GM18870 (cell line): ENCODE measurements around the gene SPSB4.
"Not testable (repeated sequence)": the region's sequence is repeated elsewhere in the genome, so short reads cannot be mapped to it uniquely, and the experiment has no call there.

Experiments used
- ATAC-seq: cut with Tn5 transposase; IDR thresholded peaks from one replicate; pipeline ENCODE4 v1.9.1; 2021; ENCODE audit warnings: moderate library complexity; ENCODE audit not compliant: unreplicated experiment

SPSB4 gene

DNA sequence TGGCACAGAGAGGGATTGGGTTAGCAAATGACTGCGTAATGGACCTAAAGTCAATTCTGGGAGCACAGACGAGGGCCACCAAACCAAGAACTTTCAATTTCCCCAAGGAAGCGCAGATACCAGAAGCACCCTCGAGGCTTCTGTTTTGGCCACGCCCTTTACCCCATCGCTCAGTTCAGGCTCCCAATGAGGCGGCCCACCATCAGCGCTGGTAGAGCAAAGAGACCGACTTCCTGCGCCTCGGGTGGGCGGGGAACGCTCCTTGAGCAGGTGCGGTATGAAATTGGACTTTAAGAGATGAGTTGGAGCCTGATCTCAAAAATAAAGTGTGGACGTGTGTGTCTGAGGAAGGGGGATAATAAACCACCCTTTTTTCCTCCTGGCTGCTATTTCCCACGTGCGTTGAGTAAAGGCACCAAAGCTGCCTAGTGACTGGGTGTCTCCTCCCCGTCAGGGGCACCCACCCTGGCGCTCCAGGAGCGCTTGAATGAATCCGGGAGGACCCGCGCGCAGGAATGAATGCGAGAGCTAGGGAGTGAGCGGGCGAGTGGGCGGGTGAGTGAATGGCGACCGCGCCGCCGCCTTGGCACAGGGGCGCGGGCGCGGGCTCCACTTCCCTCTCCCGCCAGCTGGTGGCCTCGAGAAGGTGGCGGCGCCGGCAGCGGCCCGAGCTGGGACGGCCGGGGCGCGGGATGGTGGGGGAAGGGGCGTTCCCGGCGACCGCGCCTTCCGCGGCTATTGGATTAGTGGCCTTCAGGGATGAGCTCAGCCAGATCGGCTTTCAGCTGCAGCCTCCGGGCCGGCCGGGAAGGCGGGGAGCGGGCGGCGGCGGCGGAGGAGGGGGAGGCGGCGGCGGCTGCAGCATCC, at the start of gene SPSB4:
Gene SPSB4 (plus strand): TSS at position 772 of the 867 bp plus-strand sequence. CDS start 14,758 bp downstream, outside the sequence.
- no peak for ATAC-seq

DNA sequence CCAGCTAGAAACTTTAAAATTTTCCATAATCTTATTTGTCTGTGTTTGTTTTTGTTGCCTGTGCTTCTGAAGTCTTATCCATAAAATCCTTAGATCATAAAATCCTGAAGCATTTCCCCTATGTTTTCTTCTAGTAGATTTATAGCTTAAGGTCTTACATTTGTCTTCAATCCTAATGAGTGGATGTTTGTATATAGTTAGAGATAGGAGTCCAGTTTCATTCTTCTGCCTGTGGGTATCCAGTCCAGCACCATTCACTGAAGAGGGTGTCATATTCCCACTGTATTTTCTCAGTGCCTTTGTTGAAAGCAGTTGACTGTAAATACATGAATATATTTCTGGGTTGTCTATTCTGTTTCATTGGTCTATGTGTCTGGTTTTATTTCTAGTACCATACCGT, 44.8 kb upstream of the SPSB4 start:
- no peak for ATAC-seq

DNA sequence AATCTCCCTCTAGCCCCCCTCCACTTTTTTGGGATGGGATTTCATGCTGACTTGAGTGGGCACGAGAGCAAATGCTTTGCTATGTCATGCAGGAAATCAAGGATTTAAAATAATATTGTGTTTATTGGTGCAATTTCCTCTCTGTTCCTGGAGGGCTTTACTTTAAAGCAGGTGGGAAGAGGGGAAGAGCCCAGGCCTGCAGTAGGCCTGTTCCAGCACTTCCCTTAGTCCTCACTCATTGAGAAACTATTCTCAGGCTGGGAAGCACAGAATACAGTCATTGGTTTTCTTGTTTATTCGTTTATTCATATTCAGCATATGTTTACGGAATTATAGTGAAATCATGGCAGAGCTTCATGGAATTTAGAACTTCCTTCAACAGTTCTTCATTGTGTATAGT, 41.7 kb upstream of the SPSB4 start:
- no peak for ATAC-seq

DNA sequence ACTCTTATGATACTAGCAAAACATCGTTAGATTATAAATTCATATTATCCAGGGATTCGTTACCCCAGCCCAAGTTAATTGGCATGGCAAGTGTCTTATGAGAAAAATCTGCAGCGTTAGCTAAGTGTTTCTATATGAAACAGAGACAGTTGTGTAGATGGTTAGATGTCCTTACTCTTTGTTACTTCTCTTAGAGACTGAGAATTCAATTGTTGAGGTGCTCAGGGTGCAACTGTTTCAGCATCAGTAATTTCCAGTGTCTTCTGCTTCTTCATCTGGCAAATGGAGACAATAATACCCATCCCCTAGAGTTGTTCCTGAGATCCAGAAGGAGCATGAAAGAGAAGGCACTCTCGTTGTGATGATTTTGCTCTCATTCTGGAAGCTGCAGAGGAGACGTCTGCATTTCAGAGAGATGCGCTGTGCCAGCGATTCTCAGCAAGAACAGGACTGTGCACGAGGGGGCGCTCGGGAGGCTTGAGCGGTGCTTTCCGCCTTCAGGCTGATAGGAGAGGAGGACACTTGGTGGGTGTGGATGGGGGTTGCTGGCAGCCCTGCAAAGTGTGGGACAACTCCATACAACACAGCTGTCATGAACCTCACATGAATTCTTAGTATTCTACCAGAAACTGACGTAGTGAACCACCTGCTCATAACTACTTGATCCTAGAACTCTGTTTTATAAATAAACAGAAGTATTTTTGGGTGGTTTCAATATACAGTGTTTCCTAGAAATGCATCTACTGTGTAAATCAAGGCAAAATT, 39.7 kb upstream of the SPSB4 start:
- peak; percentile 67 for ATAC-seq

DNA sequence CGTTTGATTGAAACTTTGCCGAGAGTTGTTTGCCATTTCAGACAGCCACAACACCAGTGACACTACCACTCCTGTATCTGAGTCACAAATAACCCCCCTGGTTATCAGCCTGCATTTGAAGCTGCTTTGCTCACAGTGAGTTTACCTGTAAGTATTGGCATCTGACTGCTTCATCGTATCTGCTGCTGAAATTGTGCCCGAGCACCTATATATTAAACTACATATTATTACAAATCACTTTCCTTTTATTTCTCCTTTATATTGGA, 39.2 kb upstream of the SPSB4 start:
- peak; percentile 20 for ATAC-seq

DNA sequence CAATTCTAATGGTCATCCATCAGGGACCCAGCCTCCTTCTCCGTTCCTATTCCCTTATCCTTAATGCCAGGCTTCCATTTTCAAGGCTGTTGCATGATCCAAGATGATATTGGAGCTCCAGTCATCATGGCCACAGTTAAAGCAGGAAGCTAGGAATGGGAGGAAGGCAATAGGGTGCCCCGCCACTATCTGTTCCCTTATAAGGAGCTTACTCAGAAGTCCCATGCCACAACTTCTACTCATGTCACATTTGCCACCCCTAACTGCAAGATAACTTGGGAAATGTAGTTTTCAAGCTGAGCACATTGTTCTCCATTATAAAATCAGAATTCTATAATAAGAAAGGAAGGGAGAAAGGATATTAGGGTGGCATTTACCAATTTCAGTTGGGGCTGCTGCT, 38.6 kb upstream of the SPSB4 start:
- ATAC-seq = no peak

DNA sequence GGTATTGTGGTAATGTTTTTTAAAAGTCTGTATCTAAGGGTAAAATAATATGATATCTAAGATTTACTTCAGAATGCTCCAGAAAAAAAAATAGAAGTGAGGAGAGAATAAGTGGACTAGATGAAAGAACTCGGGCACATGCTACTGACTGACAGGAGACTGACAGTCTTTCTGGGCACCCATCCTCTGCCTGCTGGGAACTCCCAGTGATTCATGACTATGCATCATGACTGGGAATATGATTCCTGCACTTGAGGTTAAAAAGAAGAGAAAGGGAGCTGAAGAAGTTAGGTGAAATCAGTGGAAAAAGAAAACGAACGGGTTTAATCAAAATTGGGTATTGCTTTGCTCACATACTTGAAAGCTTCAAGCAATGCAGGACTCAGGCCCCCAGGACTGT, 35.7 kb upstream of the SPSB4 start:
- ATAC-seq = no peak

DNA sequence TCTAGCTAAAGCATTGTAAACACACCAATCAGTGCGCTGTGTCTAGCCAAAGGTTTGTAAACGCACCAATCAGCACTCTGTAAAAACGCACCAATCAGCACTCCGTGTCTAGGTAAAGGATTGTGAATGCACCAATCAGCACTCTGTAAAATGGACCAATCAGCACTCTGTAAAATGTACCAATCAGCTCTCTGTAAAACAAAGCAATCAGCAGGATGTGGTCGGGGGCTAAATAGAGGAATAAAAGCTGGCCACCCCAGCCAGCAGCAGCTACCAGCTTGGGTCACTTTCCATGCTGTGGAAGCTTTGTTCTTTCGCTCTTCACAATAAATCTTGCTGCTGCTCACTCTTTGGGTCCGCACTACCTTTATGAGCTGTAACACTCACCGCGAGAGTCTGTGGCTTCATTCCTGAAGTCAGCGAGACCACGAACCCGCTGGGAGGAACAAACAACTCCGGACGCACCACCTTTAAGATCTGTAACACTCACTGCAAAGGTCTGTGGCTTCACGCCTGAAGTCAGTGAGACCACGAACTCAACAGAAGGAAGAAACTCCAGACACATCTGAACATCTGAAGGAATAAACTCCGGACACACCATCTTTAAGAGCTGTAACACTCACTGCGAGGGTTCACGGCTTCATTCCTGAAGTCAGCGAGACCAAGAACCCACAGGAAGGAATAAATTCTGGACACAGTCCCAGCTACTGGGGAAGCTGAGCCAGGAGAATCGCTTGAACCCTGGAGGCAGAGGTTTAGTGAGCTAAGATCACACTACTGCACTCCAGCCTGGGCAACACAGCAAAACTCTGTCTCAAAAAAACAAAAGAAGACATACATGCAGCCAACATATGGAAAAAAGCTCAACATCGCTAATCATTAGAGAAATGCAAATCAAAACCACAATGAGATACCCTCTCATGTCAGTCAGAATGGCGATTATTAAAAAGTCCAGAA, 33.5 kb upstream of the SPSB4 start:
- ATAC-seq = not testable (repeated sequence)

DNA sequence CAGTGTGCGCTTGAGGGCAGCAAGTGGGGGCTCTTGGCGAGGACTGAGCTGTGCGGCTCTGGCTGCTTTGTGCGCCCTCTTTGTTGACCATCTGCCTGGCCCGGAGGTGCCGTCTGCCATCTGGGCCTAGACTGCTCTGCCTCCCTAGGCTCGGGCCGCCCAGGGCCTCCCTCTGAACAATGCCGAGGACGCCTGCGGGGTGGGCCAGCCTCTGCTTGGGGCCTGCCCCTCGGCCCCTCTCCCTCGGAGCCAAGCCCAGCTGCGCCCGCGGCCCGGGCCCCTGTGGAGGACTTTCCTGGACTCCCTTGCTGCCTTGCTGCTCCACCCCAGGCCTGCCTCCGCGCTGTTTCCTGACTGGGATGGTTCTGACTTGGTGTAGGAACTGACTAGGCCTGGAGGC, 31.9 kb upstream of the SPSB4 start:
- no peak for ATAC-seq

DNA sequence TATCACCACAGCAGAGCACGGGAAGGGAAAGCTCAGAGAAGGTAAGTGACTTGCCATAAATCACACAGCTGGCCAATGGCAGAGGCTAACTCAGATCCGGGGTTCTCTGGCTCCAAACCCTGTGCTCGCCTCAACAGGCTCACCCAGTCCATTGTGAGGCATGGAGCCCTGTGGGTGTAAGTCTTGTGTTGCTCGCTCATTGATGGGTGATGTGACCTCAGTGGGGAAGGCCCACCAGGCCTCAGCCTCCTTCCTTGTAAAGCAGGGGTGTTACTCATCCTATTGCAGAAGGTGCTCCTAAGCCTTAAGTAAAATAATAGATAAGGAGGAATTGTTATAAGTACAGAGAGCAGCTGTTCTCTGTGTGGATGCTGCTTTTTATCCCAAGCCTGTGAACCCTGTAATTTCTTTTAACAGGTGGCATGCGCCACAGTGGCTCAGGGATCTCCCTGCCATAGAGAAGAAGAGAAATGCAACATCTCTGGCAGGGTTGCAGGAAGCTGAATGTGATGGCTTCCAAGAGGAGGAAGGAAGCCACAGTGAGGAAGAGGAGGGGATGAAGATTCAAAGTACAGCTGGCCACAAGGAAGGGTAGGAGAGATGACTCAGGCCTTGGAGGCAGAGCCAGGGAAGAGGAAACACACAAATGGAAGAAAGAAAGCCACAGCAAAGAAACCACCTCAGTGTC, 30.9 kb upstream of the SPSB4 start:
- ATAC-seq = no peak

DNA sequence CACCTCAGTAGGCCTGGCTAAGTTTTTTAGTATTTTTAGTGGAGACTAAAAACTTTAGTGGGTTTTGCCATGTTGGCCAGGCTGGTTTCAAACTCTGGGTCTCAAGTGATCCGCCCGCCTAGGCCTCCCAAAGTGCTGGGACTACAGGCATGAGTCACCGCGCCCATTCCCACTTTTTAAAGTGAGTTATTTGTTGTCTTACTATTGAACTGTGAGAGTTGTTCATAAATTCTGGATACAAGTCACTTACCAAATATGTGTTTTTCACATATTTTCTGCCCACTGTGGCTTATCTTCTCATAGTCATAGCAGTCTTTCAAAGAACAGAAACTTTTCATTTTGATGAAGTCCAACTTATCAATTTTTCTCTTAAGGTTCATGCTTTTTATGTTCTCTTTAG, 29.9 kb upstream of the SPSB4 start:
- ATAC-seq = no peak

DNA sequence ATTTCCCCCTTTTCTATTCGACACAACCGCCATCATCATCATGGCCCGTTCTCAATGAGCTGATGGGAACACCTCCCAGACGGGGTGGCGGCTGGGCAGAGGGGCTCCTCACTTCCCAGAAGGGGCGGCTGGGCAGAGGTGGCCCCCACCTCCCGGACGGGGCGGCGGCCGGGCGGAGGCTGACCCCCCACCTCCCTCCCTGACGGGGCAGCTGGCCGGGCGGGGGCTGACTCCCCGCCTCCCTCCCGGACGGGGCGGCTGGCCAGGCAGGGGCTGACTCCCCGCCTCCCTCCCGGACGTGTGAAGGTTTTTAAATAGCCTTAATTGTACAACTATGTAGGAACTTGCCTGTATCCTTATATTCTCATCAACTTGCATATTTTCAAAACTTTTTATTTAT, 20.9 kb upstream of the SPSB4 start:
- no peak for ATAC-seq

DNA sequence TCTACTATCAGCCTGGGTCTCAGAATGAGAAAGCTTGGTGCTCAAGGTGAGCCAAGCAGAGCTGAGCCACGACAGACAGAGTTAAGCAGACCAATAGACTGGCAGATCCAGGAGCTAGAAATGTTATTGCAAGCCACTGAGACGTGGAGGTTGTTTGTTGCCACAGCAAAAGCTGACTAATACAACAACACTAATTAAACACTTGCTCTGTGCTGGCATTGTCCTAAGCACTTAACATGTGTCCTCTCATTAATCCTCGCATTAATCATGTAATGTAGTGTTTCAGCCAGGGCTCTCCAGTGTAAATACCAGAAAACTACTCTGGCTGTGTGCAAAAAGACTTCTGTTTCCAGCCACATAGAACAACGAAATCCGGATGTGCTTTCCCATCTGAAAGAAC, 11.6 kb upstream of the SPSB4 start:
- ATAC-seq = no peak

DNA sequence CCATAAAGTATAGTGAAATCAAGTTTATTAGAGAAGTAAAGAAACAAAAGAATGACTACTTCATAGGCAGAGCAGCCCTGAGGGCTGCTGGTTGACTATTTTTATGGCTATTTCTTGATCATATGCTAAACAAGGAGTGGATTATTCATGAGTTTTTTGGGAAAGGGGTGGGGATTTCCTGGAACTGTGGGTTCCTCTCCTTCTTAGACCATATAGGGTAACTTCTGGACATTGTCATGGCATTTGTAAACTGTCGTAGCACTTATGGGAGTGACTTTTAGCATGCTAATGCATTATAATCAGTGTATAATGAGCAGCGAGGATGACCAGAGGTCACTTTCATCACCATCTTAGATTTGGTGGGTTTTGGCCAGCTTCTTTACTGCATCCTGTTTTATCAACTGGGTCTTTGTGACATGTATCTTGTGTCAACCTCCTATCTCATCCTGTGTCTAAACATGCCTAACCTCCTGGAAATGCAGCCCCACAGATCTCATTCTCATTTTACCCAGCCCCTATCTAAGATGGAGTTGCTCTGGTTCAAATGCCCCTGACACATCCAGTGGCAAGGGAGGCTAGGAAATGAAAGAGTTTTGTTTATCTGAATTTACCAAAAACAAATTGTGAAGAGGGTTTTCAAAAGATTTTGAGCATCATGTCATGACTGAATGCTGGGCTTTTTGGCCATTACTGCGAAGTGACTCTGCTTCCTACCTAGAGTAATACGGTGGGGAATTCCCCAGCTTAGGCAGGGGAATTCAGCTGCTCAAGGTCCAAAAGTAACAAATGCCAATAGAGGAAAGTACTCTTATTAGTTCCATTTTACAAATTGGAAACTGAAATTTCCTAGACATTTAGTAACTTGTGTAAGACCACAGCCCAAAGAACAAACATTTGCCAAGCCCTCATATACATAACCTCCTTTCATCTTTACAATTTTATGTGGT, 6.2 kb upstream of the SPSB4 start:
- ATAC-seq = no peak

DNA sequence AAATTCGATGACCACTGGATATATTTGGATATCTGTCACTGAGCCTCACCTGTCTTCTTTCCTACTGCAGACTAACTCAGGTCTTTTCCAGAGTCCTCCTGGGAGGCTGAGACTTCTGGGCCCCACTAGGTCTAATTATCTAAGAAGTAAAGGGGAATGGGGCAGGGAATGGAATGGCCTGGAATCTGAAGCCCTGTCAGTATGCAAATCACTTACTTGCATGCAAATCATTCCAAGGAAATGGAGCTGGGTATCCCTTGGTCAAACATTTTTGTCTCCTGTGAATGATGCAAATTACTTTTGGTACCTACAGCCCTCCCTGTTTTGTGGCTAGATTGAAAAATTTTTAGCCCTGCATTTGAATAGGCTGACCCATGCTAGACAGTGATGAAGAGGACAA, 5.3 kb upstream of the SPSB4 start:
- ATAC-seq = no peak

DNA sequence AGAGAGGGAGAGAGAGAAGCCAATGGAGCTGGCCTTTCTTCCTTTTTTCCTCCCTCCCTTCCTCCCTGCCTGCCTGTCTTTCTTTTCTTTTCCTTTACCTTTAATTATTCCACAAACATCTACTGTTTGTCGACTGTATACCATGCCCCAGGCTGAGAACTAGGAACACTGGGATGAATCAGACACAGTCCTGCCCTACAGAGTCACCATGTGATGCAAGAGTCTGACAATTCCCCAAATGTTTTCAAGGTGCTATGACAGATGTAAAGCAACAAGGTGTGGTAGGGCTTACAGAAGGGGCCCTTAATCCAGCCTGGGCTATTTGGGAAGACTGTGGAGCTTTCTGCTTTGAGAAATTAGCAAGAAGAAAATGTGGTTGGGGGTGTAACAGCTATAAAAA, 4.0 kb upstream of the SPSB4 start:
- ATAC-seq = no peak

DNA sequence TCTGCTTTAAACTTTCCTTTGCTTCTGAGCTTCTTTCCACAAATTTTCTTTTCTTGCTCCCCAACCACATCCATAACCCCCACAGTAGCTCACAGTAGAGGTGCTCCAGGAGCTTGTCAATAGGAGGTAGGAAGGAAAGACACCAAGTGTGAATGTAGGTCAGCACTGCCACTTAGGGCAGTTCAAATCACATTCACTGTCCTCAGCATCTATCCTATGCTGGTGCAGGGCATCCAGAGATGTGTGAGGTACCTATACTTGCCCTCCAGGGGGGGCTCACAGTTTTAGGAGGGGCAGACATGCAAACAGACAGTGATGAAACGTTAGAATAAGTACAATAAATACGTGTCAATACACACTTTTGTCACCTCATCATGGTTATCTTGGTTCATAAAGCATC, 1.5 kb upstream of the SPSB4 start:
- no peak for ATAC-seq

DNA sequence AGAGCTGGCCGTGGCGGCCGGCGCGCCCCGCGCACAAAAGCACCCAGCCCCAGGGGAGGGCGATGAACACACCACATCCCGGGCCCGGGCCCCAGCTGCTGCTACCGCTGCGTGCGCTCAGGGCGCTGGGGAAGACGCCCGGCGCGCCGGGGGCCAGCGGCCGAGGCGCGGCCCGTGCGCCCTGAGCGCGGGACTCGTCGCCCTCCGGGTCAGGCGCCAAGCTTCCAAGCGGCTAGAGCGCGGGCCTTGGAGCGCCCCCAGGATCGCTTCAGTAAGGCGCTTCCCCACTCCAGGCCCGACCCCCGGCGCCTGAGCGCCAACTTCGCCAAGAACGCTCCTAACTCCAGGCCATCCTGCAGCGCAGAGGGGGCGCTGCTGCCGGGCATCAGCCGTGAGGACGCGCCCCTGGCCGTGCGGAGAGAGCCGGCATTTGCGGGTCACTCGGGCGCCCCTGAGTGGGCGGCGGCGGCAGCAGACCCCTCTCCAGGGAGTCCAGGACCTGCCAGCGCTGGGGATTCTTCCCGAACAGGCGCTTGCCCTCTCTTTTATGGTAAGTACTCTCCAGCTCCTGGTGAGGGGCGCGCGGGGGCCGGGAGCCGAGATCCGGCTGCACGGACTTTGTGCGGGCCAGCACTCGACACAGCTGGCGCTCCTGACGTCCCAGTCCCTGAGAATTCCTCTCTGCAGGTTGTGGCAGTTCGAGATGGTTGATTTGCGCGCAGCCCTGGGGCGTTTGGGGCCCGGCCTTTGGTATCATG, 475 bp downstream of the SPSB4 start:
- no peak for ATAC-seq
